Fibroblast of villous mesenchyme (primary cell): ENCODE measurements around the gene MYCBP2. TPM values are rescaled to one million over a fixed set of nuclear protein-coding genes. Genes with fewer than 3 reads are reported as not detected.

Source experiments
- DNase-seq: peaks from one replicate; pipeline ENCODE4 v3.0.0-alpha.2; 2010; ENCODE audit warnings: low read depth
- H3K4me3 ChIP-seq: 2 replicates; pipeline ENCODE4 v1.5.1; 2011; ENCODE audit warnings: low read depth, mild to moderate bottlenecking, low read length
- total RNA-seq: library from RNA; depleted of rRNA; stranded (reverse); fragments of >200 nt; gene quantifications from 2 replicates; pipeline ENCODE4 v1.2.3, GENCODE V29; 2012
- TF ChIP-seq, protein P1 (sequence below): IDR thresholded peaks from 2 replicates; pipeline ENCODE4 v1.5.1; 2012; ENCODE audit warnings: low read depth, mild to moderate bottlenecking, low read length; ENCODE audit not compliant: insufficient read depth

The MYCBP2 gene
- total RNA-seq, 1 donor = 84.6 TPM

DNA sequence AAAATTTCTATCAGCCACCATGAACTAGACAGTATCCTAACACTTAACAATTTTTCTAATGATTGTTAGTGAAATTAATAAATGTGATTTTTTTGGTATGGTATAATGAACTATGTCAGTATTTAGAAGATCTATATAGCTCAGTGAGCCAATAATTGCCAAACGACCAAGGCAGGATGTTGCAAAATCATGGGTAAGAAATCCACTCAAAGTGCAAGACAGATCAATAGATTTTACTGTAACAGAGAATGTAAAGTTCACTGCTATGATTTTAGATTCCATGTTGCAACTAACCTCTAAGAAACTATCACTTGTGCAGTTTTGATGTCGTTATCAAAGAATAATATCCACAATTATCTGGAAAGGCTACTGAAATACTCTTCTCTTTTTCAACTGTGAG lies 44.0 kb upstream of the MYCBP2 start:
- H3K4me3 ChIP-seq = no peak overlapping the region
- DNase-seq = no peak
- TF ChIP-seq, protein P1, sequence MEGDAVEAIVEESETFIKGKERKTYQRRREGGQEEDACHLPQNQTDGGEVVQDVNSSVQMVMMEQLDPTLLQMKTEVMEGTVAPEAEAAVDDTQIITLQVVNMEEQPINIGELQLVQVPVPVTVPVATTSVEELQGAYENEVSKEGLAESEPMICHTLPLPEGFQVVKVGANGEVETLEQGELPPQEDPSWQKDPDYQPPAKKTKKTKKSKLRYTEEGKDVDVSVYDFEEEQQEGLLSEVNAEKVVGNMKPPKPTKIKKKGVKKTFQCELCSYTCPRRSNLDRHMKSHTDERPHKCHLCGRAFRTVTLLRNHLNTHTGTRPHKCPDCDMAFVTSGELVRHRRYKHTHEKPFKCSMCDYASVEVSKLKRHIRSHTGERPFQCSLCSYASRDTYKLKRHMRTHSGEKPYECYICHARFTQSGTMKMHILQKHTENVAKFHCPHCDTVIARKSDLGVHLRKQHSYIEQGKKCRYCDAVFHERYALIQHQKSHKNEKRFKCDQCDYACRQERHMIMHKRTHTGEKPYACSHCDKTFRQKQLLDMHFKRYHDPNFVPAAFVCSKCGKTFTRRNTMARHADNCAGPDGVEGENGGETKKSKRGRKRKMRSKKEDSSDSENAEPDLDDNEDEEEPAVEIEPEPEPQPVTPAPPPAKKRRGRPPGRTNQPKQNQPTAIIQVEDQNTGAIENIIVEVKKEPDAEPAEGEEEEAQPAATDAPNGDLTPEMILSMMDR = no peak

DNA sequence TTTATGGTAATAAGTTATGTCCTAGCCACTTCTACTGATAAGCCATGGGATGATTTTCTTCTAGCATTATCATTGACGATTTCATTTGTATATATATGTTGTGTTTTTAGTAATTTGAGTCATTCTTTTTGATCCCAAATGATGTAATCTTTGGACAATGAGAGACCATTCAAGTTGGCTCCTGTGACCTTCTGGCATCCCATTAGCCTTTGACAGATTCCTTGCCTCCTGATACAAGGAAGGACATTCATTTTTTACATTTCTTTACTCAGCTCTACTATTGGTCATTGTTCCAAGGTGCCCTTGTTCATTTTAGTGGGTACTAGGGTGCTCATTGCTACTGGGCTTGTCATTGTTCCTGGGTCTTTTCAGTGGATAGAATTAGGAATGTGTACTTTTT lies 35.3 kb upstream of the MYCBP2 start:
- TF ChIP-seq, protein P1 = no peak
- DNase-seq = no peak
- H3K4me3 ChIP-seq = no peak overlapping the region

DNA sequence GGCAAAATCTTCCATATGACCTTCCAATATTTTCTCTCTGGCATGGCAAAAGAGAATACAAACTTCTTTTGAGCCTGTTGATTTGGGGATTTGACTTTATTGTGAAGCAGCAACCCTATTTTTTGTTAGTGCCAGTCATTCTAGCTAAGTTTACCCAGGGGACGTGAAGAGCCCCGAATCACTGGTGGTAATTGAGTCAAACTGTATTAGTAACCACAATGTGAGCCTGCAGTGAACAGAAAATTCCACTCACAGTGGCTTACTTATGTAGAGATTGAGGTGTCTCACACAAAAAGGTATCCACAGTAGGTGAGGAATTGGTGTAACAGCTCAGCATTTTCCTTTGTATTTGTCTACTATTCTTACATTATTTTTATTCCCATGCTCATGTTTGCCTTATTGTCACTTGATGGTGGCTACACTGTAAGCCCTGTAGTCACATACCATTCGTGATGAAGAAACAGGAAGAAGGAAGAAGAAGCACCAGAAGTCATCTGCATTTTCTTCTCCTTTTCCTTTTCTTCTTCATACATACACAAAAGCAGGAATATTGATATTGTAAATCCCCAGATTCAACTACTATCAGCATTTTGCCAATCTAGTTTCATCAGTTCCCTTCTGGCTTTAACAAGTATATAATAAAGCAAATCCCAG lies 33.3 kb upstream of the MYCBP2 start:
- no peak for DNase-seq
- TF ChIP-seq, protein P1 = no peak
- no peak overlapping the region for H3K4me3 ChIP-seq

DNA sequence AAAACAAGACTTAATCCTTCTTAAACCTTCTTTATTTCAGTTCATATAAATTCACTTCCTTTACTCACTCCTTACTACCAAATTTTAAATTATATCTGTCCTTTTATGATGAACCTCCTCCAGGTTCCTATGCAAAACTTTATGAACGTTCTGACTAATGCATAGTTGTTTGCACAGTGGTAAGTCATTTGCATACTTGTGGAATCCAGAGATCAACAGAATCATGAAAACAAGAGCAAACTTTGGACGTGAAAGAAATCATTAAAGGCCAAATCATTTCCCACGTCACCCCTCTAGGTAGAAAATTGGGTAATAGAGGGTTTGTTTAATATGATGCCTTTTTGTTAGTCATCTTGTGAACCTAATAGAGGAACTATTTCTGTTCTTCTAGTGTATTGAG lies 32.3 kb upstream of the MYCBP2 start:
- peak; percentile 58 for DNase-seq
- H3K4me3 ChIP-seq = no peak overlapping the region
- TF ChIP-seq, protein P1 = no peak

DNA sequence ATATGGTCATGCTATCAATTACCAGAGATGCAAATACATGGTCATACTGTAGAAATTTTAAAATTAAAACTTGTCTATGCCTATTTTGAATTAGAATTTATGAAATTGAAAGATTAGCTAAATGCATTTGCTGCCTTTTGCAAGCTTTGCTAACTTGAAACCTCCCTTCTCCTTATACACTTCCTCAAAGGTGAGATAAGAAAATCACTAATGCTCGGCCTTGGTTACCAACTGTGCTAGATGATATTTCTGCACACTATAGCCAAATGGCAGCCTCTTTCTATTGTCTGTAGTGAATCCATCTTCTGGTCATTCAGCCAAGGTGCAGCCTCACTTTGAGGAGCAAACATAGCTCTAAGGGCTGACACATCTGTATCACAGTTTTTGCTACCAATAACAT lies 31.1 kb upstream of the MYCBP2 start:
- no peak for DNase-seq
- TF ChIP-seq, protein P1 = no peak
- H3K4me3 ChIP-seq = no peak overlapping the region

DNA sequence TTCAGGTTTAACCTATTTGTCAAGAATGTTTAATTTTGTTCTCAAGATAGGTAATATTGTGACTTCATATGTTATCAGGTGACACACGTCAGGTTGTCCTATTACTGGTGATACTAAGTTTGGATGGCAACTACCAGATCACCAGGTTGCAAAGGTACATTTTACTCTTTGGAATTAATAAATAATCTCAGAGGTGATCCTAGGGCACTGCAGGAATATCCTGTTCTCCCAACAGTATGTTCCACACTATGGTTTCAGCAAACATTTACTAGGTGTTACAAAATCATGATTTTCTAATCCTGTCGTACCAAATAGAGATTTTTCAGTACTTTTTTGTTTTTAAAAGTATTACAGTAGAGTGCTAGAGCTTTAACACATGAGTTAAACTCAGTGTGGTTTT lies 29.3 kb upstream of the MYCBP2 start:
- no peak for DNase-seq
- TF ChIP-seq, protein P1 = no peak

DNA sequence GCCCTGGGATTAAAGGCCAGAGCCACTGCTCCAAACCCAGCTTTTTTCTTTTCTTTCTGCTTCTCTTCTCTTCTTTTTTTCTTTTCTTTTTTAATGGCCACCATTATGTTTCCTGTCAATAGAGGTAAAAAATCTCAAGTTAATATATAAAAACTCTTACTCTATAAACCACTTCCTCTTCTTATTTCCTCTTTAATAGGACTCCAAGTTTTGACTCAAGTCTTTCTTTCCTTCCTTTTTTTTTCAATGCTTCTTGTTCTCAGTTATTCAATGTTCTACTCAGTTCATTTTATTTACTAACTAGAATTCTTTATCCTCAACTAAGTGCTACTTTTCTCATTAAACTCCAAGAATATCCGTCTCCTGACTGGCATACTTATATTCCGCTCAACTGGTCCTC lies 27.1 kb upstream of the MYCBP2 start:
- no peak for DNase-seq
- TF ChIP-seq, protein P1 = no peak

More for the DNA sequence above, 29.3 kb upstream of the MYCBP2 start:
- no peak overlapping the region for H3K4me3 ChIP-seq

More for the DNA sequence above, 27.1 kb upstream of the MYCBP2 start:
- H3K4me3 ChIP-seq = no peak overlapping the region
